HG02623 (cell line): ENCODE results near the gene BEX3.
"Not testable (repeated sequence)": the region's sequence is repeated elsewhere in the genome, so short reads cannot be mapped to it uniquely, and the experiment has no call there.

Source experiments
- ATAC-seq: cut with Tn5 transposase; IDR thresholded peaks from one replicate; pipeline ENCODE4 v1.9.1; 2021; ENCODE audit warnings: moderate library complexity; ENCODE audit not compliant: unreplicated experiment

BEX3 gene

GRCh38 chrX:103376118-103376978 lies at the start of gene BEX3:
BEX3 (plus strand) TSS chrX:103376538; CDS start chrX:103377522, 984 bp downstream.
- ATAC-seq = no peak

GRCh38 chrX:103329991-103330390 lies 46.3 kb upstream of the BEX3 start, which contains the start of gene TCEAL7:
TCEAL7 (plus strand) TSS chrX:103330239; CDS start chrX:103331404, 1,165 bp downstream.
- no peak for ATAC-seq

GRCh38 chrX:103330681-103331288 lies 45.6 kb upstream of the BEX3 start:
- ATAC-seq = no peak

GRCh38 chrX:103338663-103339062 lies 37.7 kb upstream of the BEX3 start:
- no peak for ATAC-seq

GRCh38 chrX:103343105-103343504 lies 33.2 kb upstream of the BEX3 start:
- ATAC-seq = no peak

GRCh38 chrX:103344606-103345005 lies 31.7 kb upstream of the BEX3 start:
- no peak for ATAC-seq

GRCh38 chrX:103347682-103348397 lies 28.5 kb upstream of the BEX3 start:
- no peak for ATAC-seq

- ATAC-seq = no peak
Observed at GRCh38 chrX:103356130-103356798, 20.1 kb upstream of the BEX3 start, which contains the start of gene TCEAL9. TCEAL9 (plus strand) TSS chrX:103356506; CDS start chrX:103357685, 1,179 bp downstream.

- no peak for ATAC-seq
Observed at GRCh38 chrX:103356858-103357257, 19.5 kb upstream of the BEX3 start.

GRCh38 chrX:103357871-103358270 lies 18.5 kb upstream of the BEX3 start:
- ATAC-seq = no peak

- not testable (repeated sequence) for ATAC-seq
Observed at GRCh38 chrX:103359605-103360004, 16.7 kb upstream of the BEX3 start.

GRCh38 chrX:103360092-103360491 lies 16.2 kb upstream of the BEX3 start:
- ATAC-seq = no peak

GRCh38 chrX:103360916-103361315 lies 15.4 kb upstream of the BEX3 start:
- ATAC-seq = no peak

- no peak for ATAC-seq
Observed at GRCh38 chrX:103361798-103362197, 14.5 kb upstream of the BEX3 start.

- ATAC-seq = no peak
Observed at GRCh38 chrX:103362474-103362873, 13.9 kb upstream of the BEX3 start.

GRCh38 chrX:103363046-103363445 lies 13.3 kb upstream of the BEX3 start:
- no peak for ATAC-seq

- no peak for ATAC-seq
Observed at GRCh38 chrX:103367502-103367901, 8.8 kb upstream of the BEX3 start.

- no peak for ATAC-seq
Observed at GRCh38 chrX:103369479-103369878, 6.9 kb upstream of the BEX3 start.

GRCh38 chrX:103372886-103373285 lies 3.5 kb upstream of the BEX3 start:
- no peak for ATAC-seq

GRCh38 chrX:103373581-103373980 lies 2.8 kb upstream of the BEX3 start:
- ATAC-seq = no peak

GRCh38 chrX:103376979-103377324 lies 614 bp downstream of the BEX3 start:
- ATAC-seq = no peak
